ENCODE results near the gene MGMT. TPM values are rescaled to one million over a fixed set of nuclear protein-coding genes. Genes with fewer than 3 reads are reported as not detected.

Gene MGMT
- total and polyA plus RNA-seq, 2 of the 4 experiments (the other 2 are of a cell fraction) = 11.5 to 17.8 TPM

- Histone ChIP-seq H4K91ac (ENCODE audit: insufficient read depth, low read depth, low read length) (no peak overlapping the region), H3K9me1 (ENCODE audit: insufficient read depth, low read length) (no peaks in the 10 kb centered on the region), H3K27me3 (ENCODE audit: control insufficient read depth, insufficient read depth, low read length) (peaks cover 7% of the 10 kb centered on the region), H2BK5ac (ENCODE audit: low read depth, low read length, poor library complexity, severe bottlenecking) (no peak overlapping the region), H3K4me3 (ENCODE audit: insufficient read depth, low read depth, low read length) (no peak overlapping the region), H3K27ac (ENCODE audit: insufficient read depth, low read length) (no peak overlapping the region), H4K20me1 (ENCODE audit: insufficient read depth, low read length) (no peaks in the 10 kb centered on the region), H2AFZ (replicated peaks; ENCODE audit: low read length, poor library complexity) (no peak overlapping the region), H2BK15ac (ENCODE audit: low read depth, low read length) (no peak overlapping the region), H3K9me3 (ENCODE audit: control insufficient read depth, insufficient read depth, low read length) (peaks cover 2% of the 10 kb centered on the region; the same call in 1 of the 2 replicates), H3K23ac (ENCODE audit: low read depth, low read length) (no peak overlapping the region), H2AK5ac (ENCODE audit: low read depth, low read length) (no peak overlapping the region), H2BK120ac (ENCODE audit: low read depth, low read length) (no peak overlapping the region), H3K9ac (ENCODE audit: low read depth, low read length) (no peak overlapping the region), H4K8ac (ENCODE audit: low read depth in 2 of 2, low read length in 2 of 2) (no peak overlapping the region), H3K56ac (ENCODE audit: extremely low read depth, insufficient read depth, low read length) (no peak overlapping the region), H3K4me1 (ENCODE audit: control insufficient read depth, insufficient read depth, low read length) (no peaks in the 10 kb centered on the region), H3K14ac (replicated peaks; ENCODE audit: low read depth, low read length) (no peak overlapping the region), H2AK9ac (replicated peaks; ENCODE audit: low read depth, low read length, poor library complexity) (no peak overlapping the region), H3K79me1 (ENCODE audit: low read depth in 1 of 2, low read length in 2 of 2) (no peaks in the 10 kb centered on the region), H3K4ac (ENCODE audit: low read depth, low read length) (no peak overlapping the region), H4K5ac (ENCODE audit: low read depth, low read length) (no peak overlapping the region), H3K4me2 (ENCODE audit: low read depth, low read length) (no peak overlapping the region), H3K36me3 (ENCODE audit: control insufficient read depth, insufficient read depth, low read length) (no peaks in the 10 kb centered on the region), H2BK20ac (ENCODE audit: low read depth, low read length) (no peak overlapping the region), H3K18ac (ENCODE audit: low read depth, low read length) (no peak overlapping the region)
- ChIA-PET CTCF (no interaction called here), POLR2A (ENCODE audit: unreplicated experiment) (no interaction called here)
- no peak for ATAC-seq (ENCODE audit: low read depth)
- 100% methylated on average over 1 of the region's 6 CpGs; no CpG with 5 or more reads in 1 of the 2 experiments for WGBS, 2 experiments (ENCODE audit: extremely low coverage in 2 of 2, insufficient read length in 1 of 2)
- intact Hi-C loops (cut with micrococcal nuclease) = no loop called here
- no peak for TF ChIP-seq RAD21 (IDR thresholded peaks at IDR 0.05; ENCODE audit: low read length)
- TF ChIP-seq CEBPB (IDR thresholded peaks at IDR 0.05; ENCODE audit: low read depth, low read length) = no peak
- TF ChIP-seq, protein P1, sequence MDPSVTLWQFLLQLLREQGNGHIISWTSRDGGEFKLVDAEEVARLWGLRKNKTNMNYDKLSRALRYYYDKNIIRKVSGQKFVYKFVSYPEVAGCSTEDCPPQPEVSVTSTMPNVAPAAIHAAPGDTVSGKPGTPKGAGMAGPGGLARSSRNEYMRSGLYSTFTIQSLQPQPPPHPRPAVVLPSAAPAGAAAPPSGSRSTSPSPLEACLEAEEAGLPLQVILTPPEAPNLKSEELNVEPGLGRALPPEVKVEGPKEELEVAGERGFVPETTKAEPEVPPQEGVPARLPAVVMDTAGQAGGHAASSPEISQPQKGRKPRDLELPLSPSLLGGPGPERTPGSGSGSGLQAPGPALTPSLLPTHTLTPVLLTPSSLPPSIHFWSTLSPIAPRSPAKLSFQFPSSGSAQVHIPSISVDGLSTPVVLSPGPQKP (IDR thresholded peaks at IDR 0.05; ENCODE audit: borderline replicate concordance, low read depth, low read length) = no peak
- TF ChIP-seq CHD1 (IDR thresholded peaks at IDR 0.05; ENCODE audit: low read depth, low read length) = no peak
- TF ChIP-seq FOS (IDR thresholded peaks at IDR 0.05; ENCODE audit: low read depth, low read length) = no peak
- TF ChIP-seq MAZ (IDR thresholded peaks at IDR 0.05; ENCODE audit: borderline replicate concordance, low read depth, low read length) = no peak
- TF ChIP-seq RFX5 (IDR thresholded peaks at IDR 0.05; ENCODE audit: low read depth, low read length) = no peak
- no peak for TF ChIP-seq SMC3 (IDR thresholded peaks at IDR 0.05; ENCODE audit: low read depth, low read length)
- no peak for TF ChIP-seq RCOR1 (IDR thresholded peaks at IDR 0.05; ENCODE audit: insufficient replicate concordance, low read length)
- no TSS peak for BruUV-seq (replicated peaks)
- dilution Hi-C loops (cut with HindIII; ENCODE audit: low sequenced_read_pairs, unreplicated experiment) = no loop called here
- in situ Hi-C loops (cut with MboI; ENCODE audit: low sequenced_read_pairs) = no loop called here
- DNase-seq = no peak
Measured at GRCh38 chr10:129455625-129456024, 11.4 kb upstream of the MGMT start.

Measured in IMR-90 (cell line).